Ishikawa (cell line): ENCODE results near the gene POMGNT2.

Experiments used
- CEBPB ChIP-seq: IDR thresholded peaks from 2 replicates; pipeline ENCODE4 v1.6.1; 2012
- CREB1 ChIP-seq: IDR thresholded peaks from 2 replicates; pipeline ENCODE4 v1.6.1; 2012; ENCODE audit warnings: low read depth
- EP300 ChIP-seq: IDR thresholded peaks from 2 replicates; pipeline ENCODE4 v1.6.1; 2012; ENCODE audit warnings: borderline replicate concordance
- FOXM1 ChIP-seq: IDR thresholded peaks from 2 replicates; pipeline ENCODE4 v1.6.1; 2012; ENCODE audit warnings: low read depth, borderline replicate concordance
- MAX ChIP-seq: IDR thresholded peaks from 2 replicates; pipeline ENCODE4 v1.6.1; 2012
- NFIC ChIP-seq: IDR thresholded peaks from 2 replicates; pipeline ENCODE4 v1.6.1; 2012
- RAD21 ChIP-seq: IDR thresholded peaks from 2 replicates; pipeline ENCODE4 v1.6.1; 2012; ENCODE audit warnings: low read depth
- REST ChIP-seq: IDR thresholded peaks from 2 replicates; pipeline ENCODE4 v1.6.1; 2012; ENCODE audit warnings: low read depth, mild to moderate bottlenecking
- TAF1 ChIP-seq: IDR thresholded peaks from 2 replicates; pipeline ENCODE4 v1.6.1; 2012; ENCODE audit warnings: low read depth, mild to moderate bottlenecking
- USF1 ChIP-seq: IDR thresholded peaks from 2 replicates; pipeline ENCODE4 v1.6.1; 2012
- ZBTB7A ChIP-seq: IDR thresholded peaks from 2 replicates; pipeline ENCODE4 v1.6.1; 2012; ENCODE audit warnings: low read depth

- no peak for TF ChIP-seq USF1
- no peak for TF ChIP-seq TAF1
- no peak for TF ChIP-seq CREB1
- no peak for TF ChIP-seq ZBTB7A
- no peak for TF ChIP-seq REST
- TF ChIP-seq RAD21 = no peak
- TF ChIP-seq MAX = no peak
- no peak for TF ChIP-seq EP300
- TF ChIP-seq NFIC = no peak
- no peak for TF ChIP-seq CEBPB
- no peak for TF ChIP-seq FOXM1
Observed at GRCh38 chr3:43053291-43053690, 52.6 kb downstream of the POMGNT2 start.
